Keratinocyte (primary cell): ENCODE measurements around the gene ARMC6. TPM values are rescaled to one million over a fixed set of nuclear protein-coding genes. Genes with fewer than 3 reads are reported as not detected.

Experiments used
- DNase-seq: peaks from one replicate; pipeline ENCODE4 v3.0.0-alpha.2; 2011; ENCODE audit warnings: low read depth, missing footprints, low spot score
- FAIRE-seq: peaks from 2 replicates; lab custom pipeline; 2011; peaks lifted over from hg19 to GRCh38; lab: Jason Lieb, UNC
- H2AFZ ChIP-seq: 2 replicates; pipeline ENCODE4 v1.6.0; 2012; ENCODE audit warnings: low read length, control low read depth, inconsistent platforms; ENCODE audit not compliant: control insufficient read depth
- H3K27ac ChIP-seq: 2 replicates; pipeline ENCODE4 v1.5.1; 2011; ENCODE audit warnings: low read length; ENCODE audit not compliant: control insufficient read depth, insufficient read depth
- H3K27me3 ChIP-seq: 3 replicates; pipeline ENCODE4 v1.6.0; 2011; ENCODE audit warnings: low read length; ENCODE audit not compliant: control insufficient read depth, insufficient read depth; ENCODE audit errors: extremely low read depth
- H3K36me3 ChIP-seq, 2 experiments: 2 replicates in 1 of 2; 3 replicates in 1 of 2; pipeline ENCODE4 v1.5.1; 2011; ENCODE audit warnings: low read length in 2 of 2, mild to moderate bottlenecking in 1 of 2; ENCODE audit not compliant: control insufficient read depth in 2 of 2, insufficient read depth in 2 of 2; ENCODE audit errors: extremely low read depth in 1 of 2
- H3K4me1 ChIP-seq: 3 replicates; pipeline ENCODE4 v1.5.1; 2011; ENCODE audit warnings: low read length; ENCODE audit not compliant: control insufficient read depth, insufficient read depth; ENCODE audit errors: extremely low read depth
- H3K4me2 ChIP-seq: 3 replicates; pipeline ENCODE4 v1.6.0; 2011; ENCODE audit warnings: low read depth, low read length; ENCODE audit not compliant: control insufficient read depth, insufficient read depth; ENCODE audit errors: extremely low read depth
- H3K4me3 ChIP-seq, 3 experiments: fragments of 200-600 bp in 1 of 3; sonication (generic) in 1 of 3; 2 replicates in 2 of 3; 3 replicates in 1 of 3; pipeline ENCODE4 v1.5.1; 2011 to 2016; ENCODE audit warnings: low read length in 3 of 3, mild to moderate bottlenecking in 3 of 3, control low read depth in 2 of 3, inconsistent platforms in 1 of 3, low read depth in 1 of 3, mixed read lengths in 1 of 3, mixed run types in 1 of 3, moderate library complexity in 1 of 3; ENCODE audit not compliant: control insufficient read depth in 2 of 3, insufficient read depth in 2 of 3; ENCODE audit errors: extremely low read depth in 1 of 3
- H3K79me2 ChIP-seq: 2 replicates; pipeline ENCODE4 v1.6.0; 2012; ENCODE audit warnings: low read length; ENCODE audit not compliant: control insufficient read depth, insufficient read depth
- H3K9ac ChIP-seq: 3 replicates; pipeline ENCODE4 v1.6.0; 2011; ENCODE audit warnings: low read length; ENCODE audit not compliant: control insufficient read depth, insufficient read depth; ENCODE audit errors: extremely low read depth
- H3K9me1 ChIP-seq: 3 replicates; pipeline ENCODE4 v1.6.0; 2011; ENCODE audit warnings: low read length; ENCODE audit not compliant: control insufficient read depth, insufficient read depth; ENCODE audit errors: extremely low read depth
- H3K9me3 ChIP-seq: 2 replicates; pipeline ENCODE4 v1.5.1; 2012; ENCODE audit warnings: low read depth, low read length; ENCODE audit not compliant: control insufficient read depth
- H4K20me1 ChIP-seq: 3 replicates; pipeline ENCODE4 v1.6.0; 2011; ENCODE audit warnings: low read length; ENCODE audit not compliant: control insufficient read depth, insufficient read depth; ENCODE audit errors: extremely low read depth
- EZH2 ChIP-seq: IDR thresholded peaks from one replicate; pipeline ENCODE4 v1.6.1; 2012; ENCODE audit warnings: inconsistent platforms, mild to moderate bottlenecking, low read length, moderate library complexity
- dilution Hi-C: fragments of 300-500 bp; cut with MboI; formaldehyde crosslinking; loops from one replicate; pipeline ENCODE4 v1.7.0; 2020; ENCODE audit warnings: low sequenced_read_pairs; ENCODE audit not compliant: extremely low pct_ligation_motif_present
- polyA plus RNA-seq, 5 experiments: library from polyadenylated mRNA; depleted of rRNA in 3 of 5; stranded (reverse) in 3 of 5; stranded (forward) in 1 of 5; unstranded in 1 of 5; fragments of >200 nt; gene quantifications; 1 replicate in 1 of 5; 2 replicates in 3 of 5; 3 replicates in 1 of 5; pipeline versions ENCODE4 v1.2.1 to v1.2.3, GENCODE V29; 2011 to 2012; ENCODE audit warnings: missing spikeins in 2 of 5, low read depth in 1 of 5, low replicate concordance in 1 of 5
- TF ChIP-seq, protein P1 (sequence below), 3 experiments: IDR thresholded peaks in 1 of 3; conservative IDR thresholded peaks in 1 of 3; optimal IDR thresholded peaks in 1 of 3; 2 replicates in 2 of 3; 3 replicates in 1 of 3; pipeline versions ENCODE3 to v1.5.1; 2011; ENCODE audit warnings: low read length in 3 of 3, mild to moderate bottlenecking in 3 of 3, moderate library complexity in 2 of 3, control low read depth in 1 of 3, inconsistent platforms in 1 of 3; ENCODE audit not compliant: insufficient read depth in 2 of 3; ENCODE audit errors: extremely low read depth in 1 of 3

Gene ARMC6
- polyA plus RNA-seq, 1 donor (not counting 4 experiments of a cell fraction or from before 2014, with no cell fraction given) = 23.8 TPM

DNA sequence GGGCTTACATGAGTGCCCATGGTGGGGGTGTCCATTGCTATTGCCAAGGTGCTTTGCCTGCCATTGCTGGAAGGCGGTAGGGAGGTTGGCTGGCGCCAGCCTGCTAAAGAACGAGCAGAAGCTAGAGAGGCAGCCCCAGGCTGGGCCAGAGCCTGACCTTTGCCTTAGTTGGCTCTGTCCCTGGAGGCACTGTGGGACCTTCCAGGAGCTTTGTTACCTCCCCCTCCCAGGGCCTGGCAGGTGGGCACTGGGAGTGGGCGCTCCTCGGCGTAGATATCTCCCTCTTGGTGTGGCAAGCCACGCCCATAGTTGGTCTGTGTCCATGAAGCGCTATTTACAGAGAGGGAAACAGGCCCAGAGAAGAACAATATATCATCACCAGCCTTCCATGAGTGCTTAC is 28.1 kb downstream of the ARMC6 start:
- no peaks in the 10 kb centered on the region for H3K79me2 ChIP-seq
- H3K27me3 ChIP-seq = peaks cover 2% of the 10 kb centered on the region
- peaks cover 4% of the 10 kb centered on the region for H3K9me1 ChIP-seq
- FAIRE-seq (no peak), DNase-seq (no peak)
- no peak for TF ChIP-seq EZH2
- TF ChIP-seq, protein P1, sequence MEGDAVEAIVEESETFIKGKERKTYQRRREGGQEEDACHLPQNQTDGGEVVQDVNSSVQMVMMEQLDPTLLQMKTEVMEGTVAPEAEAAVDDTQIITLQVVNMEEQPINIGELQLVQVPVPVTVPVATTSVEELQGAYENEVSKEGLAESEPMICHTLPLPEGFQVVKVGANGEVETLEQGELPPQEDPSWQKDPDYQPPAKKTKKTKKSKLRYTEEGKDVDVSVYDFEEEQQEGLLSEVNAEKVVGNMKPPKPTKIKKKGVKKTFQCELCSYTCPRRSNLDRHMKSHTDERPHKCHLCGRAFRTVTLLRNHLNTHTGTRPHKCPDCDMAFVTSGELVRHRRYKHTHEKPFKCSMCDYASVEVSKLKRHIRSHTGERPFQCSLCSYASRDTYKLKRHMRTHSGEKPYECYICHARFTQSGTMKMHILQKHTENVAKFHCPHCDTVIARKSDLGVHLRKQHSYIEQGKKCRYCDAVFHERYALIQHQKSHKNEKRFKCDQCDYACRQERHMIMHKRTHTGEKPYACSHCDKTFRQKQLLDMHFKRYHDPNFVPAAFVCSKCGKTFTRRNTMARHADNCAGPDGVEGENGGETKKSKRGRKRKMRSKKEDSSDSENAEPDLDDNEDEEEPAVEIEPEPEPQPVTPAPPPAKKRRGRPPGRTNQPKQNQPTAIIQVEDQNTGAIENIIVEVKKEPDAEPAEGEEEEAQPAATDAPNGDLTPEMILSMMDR (optimal IDR thresholded peaks at IDR 0.05 in 1 of 3, IDR thresholded peaks at IDR 0.05 in 1 of 3, conservative IDR thresholded peaks at IDR 0.05 in 1 of 3; ENCODE audit: extremely low read depth in 1 of 3, insufficient read depth in 2 of 3, low read length in 3 of 3) = no peak
- no peaks in the 10 kb centered on the region for H3K9me3 ChIP-seq
- peaks cover 8 to 10% of the 10 kb centered on the region in 2 experiments for H3K36me3 ChIP-seq
- no peaks in the 10 kb centered on the region for H4K20me1 ChIP-seq
- dilution Hi-C loops = no loop called here
- H3K4me2 ChIP-seq = no peak overlapping the region
- H3K4me3 ChIP-seq = no peak overlapping the region
- H3K27ac ChIP-seq = no peak overlapping the region
- peaks cover 6% of the 10 kb centered on the region for H3K4me1 ChIP-seq
- H3K9ac ChIP-seq = no peak overlapping the region
- H2AFZ ChIP-seq = no peak overlapping the region

DNA sequence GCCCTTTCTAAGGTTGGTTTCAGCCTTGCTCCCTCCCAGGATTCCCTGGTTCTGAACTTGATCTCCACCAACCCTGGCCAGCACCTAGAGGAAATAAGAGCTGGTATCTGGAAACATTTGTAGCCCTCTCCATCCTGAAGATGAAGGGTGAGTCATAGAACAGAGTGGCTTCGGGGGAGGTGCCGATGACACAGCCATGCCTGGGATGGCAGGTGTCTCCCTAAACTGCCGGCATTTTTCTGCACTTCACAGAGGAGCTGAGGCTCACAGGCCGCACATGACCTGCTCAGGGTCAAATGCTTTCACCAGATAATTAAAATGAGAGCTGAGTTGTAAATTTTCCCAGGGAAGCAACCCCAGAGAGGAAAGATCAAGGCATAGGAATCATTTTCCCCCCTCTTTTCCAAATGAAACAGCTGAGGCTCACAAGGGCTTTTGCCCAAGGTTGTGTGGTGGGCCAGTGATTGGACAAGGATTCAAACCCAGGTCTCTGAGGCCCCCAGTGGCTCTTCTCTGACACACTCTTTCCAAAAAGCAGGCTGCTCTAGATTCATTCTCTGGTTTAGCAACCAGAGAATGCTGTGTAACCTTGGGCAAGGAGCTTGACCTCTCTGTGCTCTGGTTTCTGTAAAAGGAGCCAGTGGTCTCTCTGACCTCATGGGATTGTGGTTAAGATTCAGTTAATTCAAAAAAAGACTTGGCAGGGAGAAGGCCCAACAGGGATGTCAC is 29.2 kb downstream of the ARMC6 start:
- Histone ChIP-seq H3K9ac (no peak overlapping the region), H3K27ac (no peak overlapping the region), H3K79me2 (no peaks in the 10 kb centered on the region), H3K4me3 (peak overlapping the region in 1 of 3 experiments; percentile 55), H3K9me3 (no peaks in the 10 kb centered on the region), H3K36me3 (peaks cover 6 to 9% of the 10 kb centered on the region in 2 experiments), H3K4me1 (peaks cover 6% of the 10 kb centered on the region), H3K9me1 (peaks cover 2% of the 10 kb centered on the region), H3K4me2 (peak overlapping the region; percentile 81), H4K20me1 (no peaks in the 10 kb centered on the region), H3K27me3 (peaks cover 2% of the 10 kb centered on the region), H2AFZ (no peak overlapping the region)
- FAIRE-seq (peak; percentile 67), DNase-seq (no peak)
- TF ChIP-seq, protein P1 (optimal IDR thresholded peaks at IDR 0.05 in 1 of 3, IDR thresholded peaks at IDR 0.05 in 1 of 3, conservative IDR thresholded peaks at IDR 0.05 in 1 of 3; ENCODE audit: extremely low read depth in 1 of 3, insufficient read depth in 2 of 3, low read length in 3 of 3) = no peak
- TF ChIP-seq EZH2 = no peak
- dilution Hi-C loops = no loop called here
